Measurements from ENCODE around the gene RWDD3. TPM values are rescaled to one million over a fixed set of nuclear protein-coding genes. Genes with fewer than 3 reads are reported as not detected.

RWDD3 gene
- total RNA-seq, 2 donors from 2014 or later: 8.7 to 12.7 TPM

DNA sequence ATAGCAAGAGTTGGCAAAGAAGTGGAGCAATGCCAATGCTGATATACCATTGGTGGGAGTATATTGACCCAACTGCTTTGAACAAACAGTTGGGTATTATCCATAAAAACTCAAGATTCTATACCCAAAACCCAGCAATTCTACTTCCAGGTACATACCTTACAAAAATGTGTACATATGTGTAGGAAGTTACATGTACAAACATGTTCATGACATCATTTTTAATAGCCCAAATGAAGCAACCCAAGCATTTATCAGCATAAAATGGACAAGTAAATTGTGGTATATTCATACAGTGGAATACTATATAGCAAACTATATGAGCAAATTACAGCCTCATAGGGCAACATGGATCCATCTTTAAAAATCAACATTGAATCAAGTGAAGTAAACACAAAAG is 20.9 kb downstream of the RWDD3 start:
- Mint-ChIP-seq H3K27ac (no peak overlapping the region), H3K9me3 (peaks cover 0 to 7% of the 10 kb centered on the region in 2 donors), H3K36me3 (peaks cover 17 to 24% of the 10 kb centered on the region in 2 donors)
- no peak for DNase-seq (ENCODE audit: low spot score in 2 of 2)
- ATAC-seq: no peak

DNA sequence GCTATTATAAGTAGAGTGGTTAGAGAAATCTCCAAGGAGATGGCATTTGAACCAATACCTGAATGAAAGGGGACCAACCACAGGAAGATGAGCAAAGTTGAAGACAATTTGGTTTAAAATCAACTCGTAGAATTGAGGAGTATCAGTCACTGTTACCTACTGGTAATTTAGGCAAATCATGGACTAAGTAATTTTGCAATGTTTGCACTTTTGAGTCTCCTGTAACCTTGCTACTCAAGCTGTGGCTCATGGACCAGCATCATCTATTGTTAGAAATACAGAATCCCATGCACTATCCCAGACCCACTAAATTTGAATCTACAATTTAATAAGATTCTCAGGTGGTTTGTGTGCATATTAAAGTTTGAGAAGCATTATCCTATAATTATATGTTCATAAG is 21.8 kb downstream of the RWDD3 start:
- peaks cover 17 to 24% of the 10 kb centered on the region in 2 donors for H3K36me3 Mint-ChIP-seq

DNA sequence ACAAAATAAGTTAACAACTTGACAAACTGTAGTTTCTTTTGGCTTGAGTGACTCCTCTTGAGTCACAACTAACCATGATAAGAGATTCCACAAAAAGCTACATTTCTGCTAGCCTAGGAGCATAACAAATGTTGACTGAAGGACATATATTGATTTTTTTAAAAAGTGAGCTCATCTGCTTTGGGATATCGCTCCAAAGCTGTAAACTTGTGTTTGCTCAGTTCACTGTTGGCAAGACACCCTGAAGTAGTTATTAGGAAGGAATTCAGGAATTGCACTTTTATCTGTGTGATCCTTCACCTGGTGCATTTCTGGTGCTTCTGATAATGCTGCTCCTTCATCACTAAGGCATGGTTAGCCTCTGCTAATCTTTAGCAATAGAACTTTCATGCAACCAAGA is 23.7 kb downstream of the RWDD3 start:
- Mint-ChIP-seq H3K27ac (no peak overlapping the region), H3K36me3 (peaks cover 8 to 11% of the 10 kb centered on the region in 2 donors), H3K9me3 (peaks cover 0 to 7% of the 10 kb centered on the region in 2 donors)
- no peak for ATAC-seq
- no peak for DNase-seq (ENCODE audit: low spot score in 2 of 2)

More for the DNA sequence above, 21.8 kb downstream of the RWDD3 start:
- ATAC-seq (no peak), DNase-seq (ENCODE audit: low spot score in 2 of 2) (no peak)
- Mint-ChIP-seq H3K27ac (no peak overlapping the region), H3K9me3 (peaks cover 0 to 7% of the 10 kb centered on the region in 2 donors)

GRCh38 chr1:95259245-95259644 is 25.2 kb downstream of the RWDD3 start:
- ATAC-seq: no peak
- Mint-ChIP-seq H3K27ac (no peak overlapping the region), H3K9me3 (no peaks in the 10 kb centered on the region), H3K36me3 (peaks cover under 1% of the 10 kb centered on the region in 2 donors)
- DNase-seq (ENCODE audit: low spot score in 2 of 2): no peak

DNA sequence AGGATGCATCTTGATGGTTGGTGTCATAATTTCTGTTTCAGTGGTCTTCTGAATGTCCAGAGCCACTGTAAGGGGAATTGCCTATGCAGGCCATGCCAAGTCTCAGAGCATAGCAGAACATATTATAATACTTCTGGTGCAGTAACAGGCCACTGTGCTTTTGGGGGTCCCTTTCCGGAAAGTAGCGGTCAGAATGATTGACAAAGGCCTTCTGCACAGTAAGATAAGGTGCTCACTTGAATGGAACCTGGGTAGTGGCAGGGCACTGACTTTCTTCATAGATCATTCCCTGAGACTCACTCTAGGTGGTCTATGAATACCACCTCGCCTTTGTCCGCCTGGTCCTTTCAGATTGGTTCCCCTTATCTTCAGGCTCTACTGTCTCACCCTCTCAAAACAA is 28.9 kb downstream of the RWDD3 start:
- Mint-ChIP-seq H3K36me3 (no peaks in the 10 kb centered on the region), H3K27ac (no peak overlapping the region), H3K9me3 (peaks cover 0 to 4% of the 10 kb centered on the region in 2 donors)
- DNase-seq (ENCODE audit: low spot score in 2 of 2): no peak
- no peak for ATAC-seq

- Mint-ChIP-seq H3K27ac (no peak overlapping the region), H3K36me3 (no peaks in the 10 kb centered on the region), H3K9me3 (peaks cover 0 to 4% of the 10 kb centered on the region in 2 donors)
- ATAC-seq (no peak), DNase-seq (ENCODE audit: low spot score in 2 of 2) (no peak)
These were observed 29.4 kb downstream of the RWDD3 start for GRCh38 chr1:95263450-95263849.

- H3K9me3 Mint-ChIP-seq: peaks cover 0 to 4% of the 10 kb centered on the region in 2 donors
- no peaks in the 10 kb centered on the region for H3K36me3 Mint-ChIP-seq
- ATAC-seq: no peak
- no peak for DNase-seq (ENCODE audit: low spot score in 2 of 2)
- H3K27ac Mint-ChIP-seq: no peak overlapping the region
These were observed 31.1 kb downstream of the RWDD3 start for GRCh38 chr1:95265106-95265505.

- Mint-ChIP-seq H3K27ac (no peak overlapping the region), H3K36me3 (no peaks in the 10 kb centered on the region), H3K9me3 (peaks cover 4 to 10% of the 10 kb centered on the region in 2 donors)
- no peak for ATAC-seq
- DNase-seq (ENCODE audit: low spot score in 2 of 2): no peak
These were observed 42.4 kb downstream of the RWDD3 start for GRCh38 chr1:95276429-95276828.

DNA sequence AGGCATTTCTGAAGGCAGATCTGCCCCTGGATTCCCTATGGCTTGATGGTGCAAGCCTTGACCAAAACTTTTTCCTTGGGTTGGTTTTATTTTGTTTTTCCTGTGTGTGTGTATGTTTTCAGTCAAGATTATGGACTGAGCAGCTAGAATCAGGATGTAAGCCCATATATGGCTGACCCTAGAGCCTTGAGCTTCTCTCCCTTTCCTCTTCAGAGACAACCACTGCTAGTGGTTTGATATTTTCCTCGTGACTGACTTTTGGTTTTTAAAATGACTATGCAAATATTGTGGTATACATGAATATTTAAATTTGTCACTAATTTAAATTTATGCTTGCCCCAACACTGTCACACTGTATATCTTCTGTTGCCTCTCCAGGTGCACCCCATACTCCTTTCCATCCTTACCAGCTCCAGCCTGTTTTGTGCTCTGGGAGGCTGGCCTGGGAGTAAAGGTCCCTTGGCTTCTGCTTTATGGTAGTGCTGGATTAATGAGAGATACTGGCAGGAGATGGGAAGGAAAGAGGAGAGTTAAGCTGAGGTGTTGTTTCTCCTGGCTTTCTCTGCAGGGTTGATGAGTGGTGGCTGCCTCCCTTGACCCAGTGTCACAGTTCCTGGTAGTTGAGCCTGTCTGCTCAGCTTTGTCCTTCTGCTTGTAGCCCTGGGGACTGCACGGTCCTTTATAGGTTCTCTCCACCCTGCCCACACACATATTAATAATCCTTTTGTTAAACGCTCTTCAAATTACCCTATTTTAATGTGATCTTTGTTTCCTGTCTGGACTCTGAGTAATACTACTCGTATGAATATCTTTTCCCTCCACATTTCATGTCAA is 44.4 kb downstream of the RWDD3 start:
- DNase-seq (ENCODE audit: low spot score in 2 of 2) (no peak), ATAC-seq (no peak)
- Mint-ChIP-seq H3K27ac (no peak overlapping the region), H3K9me3 (peaks cover 0 to 3% of the 10 kb centered on the region in 2 donors), H3K36me3 (no peaks in the 10 kb centered on the region)

DNA sequence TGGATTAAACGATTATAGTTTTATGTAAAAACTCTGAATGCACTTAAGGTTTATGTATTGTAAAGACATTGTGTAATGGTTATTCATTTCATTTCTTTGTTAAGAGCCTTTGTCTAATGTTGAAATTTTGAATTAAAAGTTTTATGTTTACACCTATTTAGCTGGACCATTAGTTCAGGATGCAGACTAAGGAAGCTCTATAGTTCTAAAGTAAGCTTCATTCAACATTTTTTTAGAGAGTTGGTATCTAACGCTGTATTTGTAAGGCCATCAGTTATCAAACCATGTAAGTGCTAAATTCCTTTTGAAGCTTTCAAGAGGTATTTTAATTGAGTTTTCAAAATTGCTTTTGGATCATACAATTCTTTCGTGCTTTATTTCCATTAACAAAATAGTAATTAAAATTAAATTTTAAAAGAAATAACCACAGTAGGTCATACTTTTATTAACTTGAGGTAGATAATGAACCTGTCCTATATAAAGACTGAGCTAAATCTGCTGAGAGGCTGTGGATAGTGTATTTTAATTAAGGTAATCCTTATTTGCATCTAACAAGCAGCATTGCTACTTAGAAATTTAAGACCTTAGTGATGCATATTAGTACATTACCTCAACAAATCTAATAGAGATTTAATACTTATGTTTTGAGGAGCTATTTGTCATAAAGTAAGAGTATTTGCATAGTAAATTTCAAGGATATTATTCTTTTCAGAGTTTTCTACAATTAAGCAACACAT is 47.9 kb downstream of the RWDD3 start:
- Mint-ChIP-seq H3K27ac (no peak overlapping the region), H3K36me3 (no peaks in the 10 kb centered on the region), H3K9me3 (no peaks in the 10 kb centered on the region)
- DNase-seq (ENCODE audit: low spot score in 2 of 2) (no peak), ATAC-seq (no peak)

GRCh38 chr1:95282518-95282895 is 48.5 kb downstream of the RWDD3 start:
- Mint-ChIP-seq H3K27ac (no peak overlapping the region), H3K36me3 (no peaks in the 10 kb centered on the region), H3K9me3 (no peaks in the 10 kb centered on the region)
- no peak for DNase-seq (ENCODE audit: low spot score in 2 of 2)
- ATAC-seq: no peak

GRCh38 chr1:95284420-95284819 is 50.4 kb downstream of the RWDD3 start:
- DNase-seq (ENCODE audit: low spot score in 2 of 2): no peak
- no peaks in the 10 kb centered on the region for H3K36me3 Mint-ChIP-seq

DNA sequence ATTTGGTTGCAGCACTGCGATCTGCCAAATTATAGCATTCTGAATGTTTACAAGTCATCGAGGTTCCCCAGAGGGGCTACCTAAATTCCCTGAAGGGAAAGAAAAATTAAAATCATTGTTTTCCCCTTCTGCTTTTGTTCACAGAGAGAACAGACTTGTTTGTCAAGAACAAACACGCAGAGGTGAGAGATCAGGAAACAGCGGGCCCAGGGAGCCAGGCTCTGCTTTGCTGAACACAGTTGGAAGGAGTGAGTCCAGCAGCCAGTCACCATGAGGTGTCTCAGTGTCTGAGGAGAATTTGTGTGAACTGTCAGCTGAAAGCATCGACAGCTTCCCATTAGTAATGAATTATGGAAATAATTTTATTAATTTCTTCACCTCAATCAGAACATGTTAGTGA is 52.5 kb downstream of the RWDD3 start:
- DNase-seq (ENCODE audit: low spot score in 2 of 2): no peak
- no peak for ATAC-seq
- H3K9me3 Mint-ChIP-seq: no peaks in the 10 kb centered on the region
- H3K27ac Mint-ChIP-seq: no peak overlapping the region
- H3K36me3 Mint-ChIP-seq: no peaks in the 10 kb centered on the region

More at GRCh38 chr1:95284420-95284819, 50.4 kb downstream of the RWDD3 start:
- H3K27ac Mint-ChIP-seq: no peak overlapping the region
- no peaks in the 10 kb centered on the region for H3K9me3 Mint-ChIP-seq
- ATAC-seq: no peak

GRCh38 chr1:95287081-95287480 is 53.1 kb downstream of the RWDD3 start:
- Mint-ChIP-seq H3K36me3 (no peaks in the 10 kb centered on the region), H3K9me3 (no peaks in the 10 kb centered on the region), H3K27ac (no peak overlapping the region)
- ATAC-seq (no peak), DNase-seq (ENCODE audit: low spot score in 2 of 2) (no peak)

GRCh38 chr1:95287825-95288224 is 53.8 kb downstream of the RWDD3 start:
- ATAC-seq (no peak), DNase-seq (ENCODE audit: low spot score in 2 of 2) (no peak)
- H3K36me3 Mint-ChIP-seq: no peaks in the 10 kb centered on the region
- no peak overlapping the region for H3K27ac Mint-ChIP-seq
- no peaks in the 10 kb centered on the region for H3K9me3 Mint-ChIP-seq
